H1 (cell line): ENCODE measurements around the gene ARHGAP6. TPM values are rescaled to one million over a fixed set of nuclear protein-coding genes. Genes with fewer than 3 reads are reported as not detected.

Experiments
- EP300 ChIP-seq, 2 experiments: IDR thresholded peaks; 1 replicate in 1 of 2; 2 replicates in 1 of 2; pipeline ENCODE4 v1.6.1; 2011 to 2012; ENCODE audit warnings: low read depth in 2 of 2, low read length in 2 of 2, mild to moderate bottlenecking in 2 of 2, borderline replicate concordance in 1 of 2, inconsistent platforms in 1 of 2, moderate library complexity in 1 of 2
- SIRT6 ChIP-seq: IDR thresholded peaks from one replicate; pipeline ENCODE4 v1.7.1; 2012; ENCODE audit warnings: low read length, inconsistent platforms
- polyA plus RNA-seq, 7 experiments: library from polyadenylated mRNA; depleted of rRNA in 3 of 7; stranded (reverse) in 5 of 7; unstranded in 2 of 7; fragments of >200 nt in 5 of 7; fragments of 200-250 nt in 2 of 7; gene quantifications; 1 replicate in 5 of 7; 2 replicates in 1 of 7; 4 replicates in 1 of 7; pipeline versions ENCODE4 v1.2.1 to v1.2.3, GENCODE V29; 2011 to 2013; ENCODE audit warnings: missing spikeins in 2 of 7, mixed read lengths in 2 of 7
- total RNA-seq: library from RNA; stranded (reverse); fragmentation: NEBNext Ultra II Directional; extraction: Animal tissue kit (Norgen Biotek cat#: 25700); gene quantifications from 2 replicates; pipeline ENCODE4 v1.2.1, GENCODE V29; 2021

ARHGAP6 gene
- total and polyA plus RNA-seq, 2 of the 8 experiments (the other 6 are each of a cell fraction or from before 2014, with no cell fraction given) = 0.35 to 0.82 TPM

GRCh38 chrX:11172415-11172814 is 493.3 kb downstream of the ARHGAP6 start (continued):
- TF ChIP-seq EP300 (IDR thresholded peaks at IDR 0.05; ENCODE audit: borderline replicate concordance in 1 of 2, low read depth in 2 of 2, low read length in 2 of 2) (no peak), SIRT6 (no peak)
- TF ChIP-seq, all 59 proteins: peak for 0
